Nucleus accumbens (tissue), 56 donors: ENCODE data around the gene CTU2.

ENCODE experiments used
- DNase-seq, 56 donors: peaks; one replicate each; lab custom pipeline; 2025; lab: John Stamatoyannopoulos, UW

Gene CTU2

GRCh38 chr16:88725609-88726407 is 19.5 kb downstream of the CTU2 start:
- DNase-seq = no peak

GRCh38 chr16:88726408-88726749 is 20.1 kb downstream of the CTU2 start:
- DNase-seq = no peak

GRCh38 chr16:88726981-88727380 is 20.7 kb downstream of the CTU2 start:
- DNase-seq = no peak

- no peak for DNase-seq
Observed at GRCh38 chr16:88727871-88728270, 21.6 kb downstream of the CTU2 start.

GRCh38 chr16:88730632-88731607 is 24.6 kb downstream of the CTU2 start:
- DNase-seq = no peak

GRCh38 chr16:88731699-88732098 is 25.4 kb downstream of the CTU2 start:
- peak in 25 of 56 donors; percentile 11 to 84 (median 51) for DNase-seq

GRCh38 chr16:88732172-88732960 is 26.1 kb downstream of the CTU2 start:
- no peak for DNase-seq

GRCh38 chr16:88732961-88733294 is 26.6 kb downstream of the CTU2 start:
- no peak for DNase-seq

GRCh38 chr16:88733630-88734360 is 27.5 kb downstream of the CTU2 start:
- DNase-seq = no peak

- no peak for DNase-seq
Observed at GRCh38 chr16:88734361-88734728, 28.0 kb downstream of the CTU2 start.

GRCh38 chr16:88735121-88735520 is 28.8 kb downstream of the CTU2 start:
- DNase-seq = no peak

- DNase-seq = no peak
Observed at GRCh38 chr16:88735616-88736015, 29.3 kb downstream of the CTU2 start.

GRCh38 chr16:88736088-88736487 is 29.8 kb downstream of the CTU2 start:
- no peak for DNase-seq

GRCh38 chr16:88736496-88736895 is 30.2 kb downstream of the CTU2 start:
- DNase-seq = no peak

GRCh38 chr16:88737298-88738150 is 31.2 kb downstream of the CTU2 start:
- DNase-seq = peak in 40 of 56 donors; percentile 4 to 68 (median 28)

- DNase-seq = no peak
Observed at GRCh38 chr16:88738151-88739084, 32.1 kb downstream of the CTU2 start.

- no peak for DNase-seq
Observed at GRCh38 chr16:88739139-88739976, 33.1 kb downstream of the CTU2 start.
